ENCODE measurements around the gene GRID1.

Gene GRID1

DNA sequence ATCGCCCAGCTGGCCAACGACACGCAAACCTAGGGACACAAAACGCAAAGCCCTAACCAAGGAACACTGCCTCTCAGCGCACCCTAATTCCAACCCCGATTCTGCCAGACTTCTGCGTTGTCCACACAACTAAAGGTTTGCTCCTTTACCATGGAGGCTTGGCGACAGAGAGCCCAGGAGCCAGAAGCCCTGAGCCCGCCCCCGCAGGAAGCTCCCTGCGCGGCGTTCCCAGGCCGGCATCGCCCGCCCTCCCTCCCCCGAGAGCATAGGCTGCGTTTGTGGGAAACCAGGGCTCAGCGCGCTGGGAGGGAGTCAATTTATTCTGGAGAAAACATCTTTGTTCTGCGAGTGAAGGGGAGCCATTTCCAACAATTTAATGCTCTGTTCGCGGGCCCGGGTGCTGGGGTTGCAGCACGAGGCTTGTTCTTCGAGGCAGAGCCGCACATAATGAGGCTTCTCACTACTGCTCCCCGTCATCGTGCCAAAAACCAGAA is 103.9 kb downstream of the GRID1 start:
- Mint-ChIP-seq H3K27ac (no peak overlapping the region), H3K4me3 (no peak overlapping the region), H3K36me3 (no peaks in the 10 kb centered on the region), H3K4me1 (no peaks in the 10 kb centered on the region), H3K27me3 (peaks cover 40% of the 10 kb centered on the region), H3K9me3 (no peaks in the 10 kb centered on the region)
- ATAC-seq = no peak

DNA sequence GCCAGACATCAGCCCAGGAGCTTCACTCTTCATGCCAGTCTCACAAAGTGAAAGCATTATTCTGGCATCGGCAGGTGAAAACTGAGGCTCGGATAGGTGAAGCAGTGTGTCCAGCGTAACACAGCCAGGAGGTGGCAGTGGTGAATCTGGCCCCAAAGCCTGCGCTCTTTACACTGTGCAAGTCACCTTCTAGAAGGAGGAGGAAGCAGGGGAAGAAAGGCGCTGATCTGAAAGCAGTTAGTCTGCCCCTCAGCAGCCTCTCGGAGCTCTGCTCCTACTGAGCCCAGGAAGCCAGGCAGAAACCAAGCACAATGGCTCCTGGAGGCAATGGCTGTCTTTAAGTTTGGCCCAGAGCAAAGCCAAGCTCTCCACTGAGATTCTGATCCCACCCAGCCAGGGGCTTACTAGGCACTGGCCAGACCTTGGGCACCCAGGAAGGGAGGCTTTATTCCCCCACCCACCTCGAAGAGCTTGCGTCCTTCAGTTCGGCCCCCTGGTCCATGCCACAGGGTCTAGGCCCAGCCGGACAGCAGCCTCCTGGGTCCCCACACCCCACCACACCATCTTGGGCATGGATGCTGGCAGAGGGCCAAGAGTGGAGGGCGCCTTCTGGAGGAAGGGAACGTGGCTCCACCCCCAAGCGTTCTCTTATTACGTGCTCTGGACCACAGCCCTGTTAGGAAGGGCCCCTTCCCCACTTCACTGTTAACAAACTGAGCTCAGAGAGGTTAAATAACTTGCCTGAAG is 104.5 kb downstream of the GRID1 start:
- ATAC-seq = peak; percentile 66
- no peak overlapping the region for H3K4me3 Mint-ChIP-seq
- H3K36me3 Mint-ChIP-seq = no peaks in the 10 kb centered on the region
- H3K9me3 Mint-ChIP-seq = no peaks in the 10 kb centered on the region
- H3K27me3 Mint-ChIP-seq = peaks cover 34% of the 10 kb centered on the region
- no peak overlapping the region for H3K27ac Mint-ChIP-seq
- H3K4me1 Mint-ChIP-seq = no peaks in the 10 kb centered on the region

DNA sequence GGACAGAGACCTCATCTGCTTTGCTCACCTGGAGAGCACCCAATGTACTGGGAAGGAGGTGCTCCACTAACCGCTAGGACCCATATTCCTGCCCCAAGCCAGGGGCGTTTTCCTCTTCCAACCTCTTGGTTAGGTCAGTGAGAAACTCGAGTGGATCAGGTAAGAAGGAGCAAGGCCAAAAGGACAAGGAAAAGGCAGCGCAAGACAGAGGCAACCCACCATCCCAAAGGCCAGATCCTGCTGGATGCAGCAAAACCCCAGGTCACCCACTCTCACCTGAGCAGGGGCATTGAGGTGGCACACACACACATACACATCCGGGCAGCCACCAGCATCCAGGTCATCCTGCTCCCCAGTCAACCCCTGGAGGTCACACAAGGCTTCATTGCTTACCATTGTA is 105.1 kb downstream of the GRID1 start:
- Mint-ChIP-seq H3K9me3 (no peaks in the 10 kb centered on the region), H3K27ac (no peak overlapping the region), H3K36me3 (no peaks in the 10 kb centered on the region), H3K4me1 (no peaks in the 10 kb centered on the region), H3K4me3 (no peak overlapping the region), H3K27me3 (peaks cover 32% of the 10 kb centered on the region)
- ATAC-seq = no peak

DNA sequence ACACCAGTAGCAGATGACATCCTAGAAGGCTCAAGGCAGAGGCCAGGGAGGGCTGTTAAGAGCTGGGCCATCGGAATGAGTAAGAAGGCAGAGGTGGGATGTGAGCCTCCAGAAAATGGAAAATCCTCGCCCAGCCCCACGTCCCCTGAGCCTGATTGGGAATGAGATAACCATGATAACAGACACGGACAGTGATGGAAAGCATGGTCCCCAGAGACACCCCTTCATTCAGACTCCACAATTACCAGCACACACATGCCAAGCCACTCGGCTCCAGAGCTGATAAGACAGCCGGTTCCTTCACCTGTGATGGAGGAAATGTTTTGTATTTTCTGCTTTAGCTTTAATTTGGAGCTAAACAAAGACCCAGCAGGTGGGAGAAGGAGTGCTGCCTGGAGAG is 106.0 kb downstream of the GRID1 start:
- H3K4me3 Mint-ChIP-seq = no peak overlapping the region
- ATAC-seq = no peak
- H3K4me1 Mint-ChIP-seq = no peaks in the 10 kb centered on the region
- H3K9me3 Mint-ChIP-seq = no peaks in the 10 kb centered on the region
- no peaks in the 10 kb centered on the region for H3K36me3 Mint-ChIP-seq
- no peak overlapping the region for H3K27ac Mint-ChIP-seq
- peaks cover 32% of the 10 kb centered on the region for H3K27me3 Mint-ChIP-seq

DNA sequence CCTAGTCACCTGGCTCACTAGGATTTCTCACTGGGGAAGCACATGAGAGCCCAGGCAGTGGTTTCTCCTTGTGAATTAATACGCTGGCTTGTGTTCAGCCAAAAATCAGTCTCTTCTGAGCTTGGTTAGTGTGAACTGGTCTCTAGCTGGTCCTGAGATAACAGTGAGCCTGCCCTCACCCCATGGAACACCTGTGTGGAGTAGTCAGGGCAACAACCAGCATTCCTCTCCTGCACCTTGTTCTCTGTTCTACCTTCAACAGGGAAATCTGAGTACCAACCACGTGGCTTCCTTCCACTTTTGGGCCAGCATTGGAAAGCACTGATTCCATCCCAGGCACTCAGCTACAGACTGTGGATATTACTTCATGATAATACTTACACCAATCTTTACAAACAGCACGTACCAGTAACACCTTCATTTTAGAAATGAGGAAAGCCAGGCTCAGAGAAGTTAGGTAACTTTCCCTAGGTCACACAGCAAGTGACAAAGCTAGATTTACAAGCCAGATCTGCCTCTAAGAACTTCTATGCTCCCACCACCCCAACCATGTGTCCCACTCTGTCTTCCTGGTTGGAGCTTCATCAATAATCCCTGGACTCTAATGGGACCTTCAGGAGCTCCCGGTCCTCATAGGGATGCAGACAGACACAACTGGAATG is 106.6 kb downstream of the GRID1 start:
- no peaks in the 10 kb centered on the region for H3K4me1 Mint-ChIP-seq
- H3K27ac Mint-ChIP-seq = no peak overlapping the region
- peaks cover 30% of the 10 kb centered on the region for H3K27me3 Mint-ChIP-seq
- no peak for ATAC-seq
- H3K9me3 Mint-ChIP-seq = no peaks in the 10 kb centered on the region
- H3K36me3 Mint-ChIP-seq = no peaks in the 10 kb centered on the region
- H3K4me3 Mint-ChIP-seq = no peak overlapping the region

DNA sequence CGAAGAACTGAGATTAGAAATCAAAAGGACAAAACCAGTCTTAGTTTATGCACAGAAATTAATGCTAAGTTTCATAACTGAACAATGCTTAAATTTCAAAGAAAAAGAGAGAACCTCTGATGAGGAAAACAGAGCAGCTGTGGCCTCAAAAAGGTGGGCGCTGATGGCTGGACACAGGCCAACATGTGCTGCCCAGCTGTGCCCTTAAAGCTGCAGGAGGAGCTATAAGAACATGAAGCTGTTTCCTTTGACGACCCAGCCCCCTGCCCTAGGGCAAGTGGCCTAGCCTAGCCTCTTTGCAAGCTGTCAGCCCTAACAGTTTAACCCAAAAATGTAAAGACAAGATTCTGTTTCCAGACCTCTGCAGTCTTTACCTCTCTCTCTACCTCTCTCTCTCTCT is 107.7 kb downstream of the GRID1 start:
- H3K27me3 Mint-ChIP-seq = peaks cover 21% of the 10 kb centered on the region
- ATAC-seq = no peak
- H3K9me3 Mint-ChIP-seq = no peaks in the 10 kb centered on the region
- H3K4me3 Mint-ChIP-seq = no peak overlapping the region
- H3K27ac Mint-ChIP-seq = no peak overlapping the region
- no peaks in the 10 kb centered on the region for H3K36me3 Mint-ChIP-seq
- H3K4me1 Mint-ChIP-seq = no peaks in the 10 kb centered on the region

DNA sequence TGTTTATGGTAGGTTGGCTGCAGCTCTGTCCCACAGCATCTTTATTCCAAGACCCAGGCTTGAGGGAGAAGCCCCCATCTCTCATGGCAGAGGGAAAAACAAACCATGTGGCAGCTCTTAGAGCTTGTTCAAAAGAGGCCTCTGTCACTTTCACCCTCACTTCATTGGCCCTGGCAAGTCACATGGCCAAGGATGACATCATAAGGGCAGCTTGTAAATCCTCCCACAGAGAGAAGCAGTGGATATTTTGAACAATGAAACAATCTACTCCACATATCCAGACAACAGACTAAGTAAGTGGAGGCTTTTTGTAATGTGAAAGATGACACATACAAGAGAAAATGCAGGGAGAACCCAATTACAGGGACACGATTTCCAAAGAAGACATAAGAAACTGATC is 108.1 kb downstream of the GRID1 start:
- no peaks in the 10 kb centered on the region for H3K9me3 Mint-ChIP-seq
- H3K4me1 Mint-ChIP-seq = no peaks in the 10 kb centered on the region
- ATAC-seq = no peak
- no peak overlapping the region for H3K4me3 Mint-ChIP-seq
- H3K36me3 Mint-ChIP-seq = no peaks in the 10 kb centered on the region
- H3K27ac Mint-ChIP-seq = no peak overlapping the region
- H3K27me3 Mint-ChIP-seq = peaks cover 23% of the 10 kb centered on the region

DNA sequence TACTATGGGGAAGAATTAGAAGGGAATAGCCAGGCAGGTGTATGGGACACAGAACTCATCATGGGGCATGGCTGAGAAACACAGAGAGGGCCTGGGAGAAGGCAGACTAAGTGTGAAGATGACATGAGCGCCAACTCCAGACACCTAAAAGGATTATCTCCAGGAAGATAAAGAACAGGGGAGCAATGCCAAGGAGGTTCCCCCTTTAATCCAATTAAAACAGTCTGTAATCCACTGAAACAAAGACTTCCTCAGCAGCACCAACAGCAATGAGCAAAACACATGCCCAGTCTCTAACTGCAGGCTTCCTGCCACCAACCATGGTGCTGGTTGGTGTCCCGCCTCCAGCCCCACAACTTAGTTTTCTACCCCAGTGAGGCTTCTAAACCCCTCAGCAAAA is 108.9 kb downstream of the GRID1 start:
- Mint-ChIP-seq H3K27ac (no peak overlapping the region), H3K4me1 (no peaks in the 10 kb centered on the region), H3K27me3 (peaks cover 26% of the 10 kb centered on the region), H3K36me3 (no peaks in the 10 kb centered on the region), H3K9me3 (no peaks in the 10 kb centered on the region), H3K4me3 (no peak overlapping the region)
- ATAC-seq = no peak

DNA sequence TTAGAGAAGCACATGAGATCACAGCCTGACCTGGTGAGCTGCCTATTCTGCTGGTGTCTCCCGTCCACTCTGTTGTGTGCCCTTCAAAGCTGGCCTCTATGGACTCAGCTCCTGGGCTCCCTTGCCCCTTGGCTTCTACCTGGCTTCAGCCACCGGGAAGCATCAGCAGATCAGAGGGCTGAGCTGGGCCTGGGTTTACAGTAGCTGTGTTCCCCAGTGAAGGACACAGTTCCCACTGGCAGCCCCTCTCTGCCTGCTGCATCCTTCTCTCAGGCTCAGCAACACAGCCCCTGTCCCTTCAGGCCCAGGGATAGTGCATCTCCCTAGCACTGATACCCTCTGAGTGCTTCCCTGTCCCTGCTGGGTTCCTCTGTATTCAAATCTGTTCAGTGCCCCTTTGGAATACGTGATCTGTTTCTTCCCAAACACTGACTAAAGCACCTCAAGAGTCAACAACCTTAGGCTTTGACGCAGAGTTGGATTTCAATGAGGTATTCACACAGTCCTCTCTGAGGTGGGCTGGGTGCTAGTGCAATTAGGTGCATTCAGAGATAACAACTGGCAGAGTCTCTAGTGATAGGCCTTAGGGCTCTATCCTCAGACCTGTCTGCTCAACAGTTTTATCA is 109.8 kb downstream of the GRID1 start:
- no peak overlapping the region for H3K27ac Mint-ChIP-seq
- no peaks in the 10 kb centered on the region for H3K9me3 Mint-ChIP-seq
- no peak for ATAC-seq
- no peak overlapping the region for H3K4me3 Mint-ChIP-seq
- no peaks in the 10 kb centered on the region for H3K4me1 Mint-ChIP-seq
- H3K36me3 Mint-ChIP-seq = no peaks in the 10 kb centered on the region
- peaks cover 26% of the 10 kb centered on the region for H3K27me3 Mint-ChIP-seq

DNA sequence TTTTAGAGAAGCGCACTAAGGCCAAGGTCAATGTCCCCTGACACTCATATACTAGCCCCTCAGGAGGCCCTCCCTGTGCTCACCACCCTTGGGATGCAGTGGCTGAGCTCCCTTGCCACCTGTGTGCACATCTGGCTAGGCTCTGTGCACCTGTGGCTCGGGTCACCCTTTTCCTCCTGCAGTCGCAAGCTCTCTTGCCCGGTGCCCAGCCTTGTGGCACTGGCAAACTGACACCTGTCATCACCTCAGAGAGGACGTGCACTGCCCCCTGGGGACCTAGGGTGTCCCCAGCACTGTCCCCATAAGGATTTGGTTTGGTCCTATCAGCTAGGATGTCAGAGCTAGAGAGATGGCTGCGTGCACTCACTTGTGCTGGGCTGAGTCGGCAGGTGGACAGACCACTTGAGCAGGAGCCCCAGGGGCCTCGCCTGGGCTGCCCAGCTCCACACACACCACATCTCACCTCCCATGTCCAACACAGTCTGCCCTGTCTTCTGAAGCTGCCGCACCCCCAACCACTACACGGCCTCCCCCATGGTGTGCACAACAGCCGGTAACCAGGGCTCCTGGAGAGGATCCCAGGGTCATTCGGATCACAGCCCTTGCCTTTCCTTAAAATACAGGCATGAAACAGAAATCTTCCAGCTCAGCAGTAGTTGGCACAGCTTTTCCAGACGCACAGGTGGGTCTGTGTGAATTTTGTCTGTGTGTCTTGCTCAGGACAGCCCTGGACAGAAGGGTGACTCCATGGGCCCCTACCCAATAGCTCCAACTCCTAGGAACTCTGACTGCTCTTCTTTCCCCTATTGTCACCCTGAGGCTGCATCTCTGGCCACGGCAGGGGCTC is 111.0 kb downstream of the GRID1 start:
- H3K36me3 Mint-ChIP-seq = no peaks in the 10 kb centered on the region
- peak; percentile 4 for ATAC-seq
- no peak overlapping the region for H3K27ac Mint-ChIP-seq
- H3K27me3 Mint-ChIP-seq = peaks cover 26% of the 10 kb centered on the region
- H3K9me3 Mint-ChIP-seq = peaks cover 2% of the 10 kb centered on the region
- H3K4me3 Mint-ChIP-seq = no peak overlapping the region
- H3K4me1 Mint-ChIP-seq = no peaks in the 10 kb centered on the region

DNA sequence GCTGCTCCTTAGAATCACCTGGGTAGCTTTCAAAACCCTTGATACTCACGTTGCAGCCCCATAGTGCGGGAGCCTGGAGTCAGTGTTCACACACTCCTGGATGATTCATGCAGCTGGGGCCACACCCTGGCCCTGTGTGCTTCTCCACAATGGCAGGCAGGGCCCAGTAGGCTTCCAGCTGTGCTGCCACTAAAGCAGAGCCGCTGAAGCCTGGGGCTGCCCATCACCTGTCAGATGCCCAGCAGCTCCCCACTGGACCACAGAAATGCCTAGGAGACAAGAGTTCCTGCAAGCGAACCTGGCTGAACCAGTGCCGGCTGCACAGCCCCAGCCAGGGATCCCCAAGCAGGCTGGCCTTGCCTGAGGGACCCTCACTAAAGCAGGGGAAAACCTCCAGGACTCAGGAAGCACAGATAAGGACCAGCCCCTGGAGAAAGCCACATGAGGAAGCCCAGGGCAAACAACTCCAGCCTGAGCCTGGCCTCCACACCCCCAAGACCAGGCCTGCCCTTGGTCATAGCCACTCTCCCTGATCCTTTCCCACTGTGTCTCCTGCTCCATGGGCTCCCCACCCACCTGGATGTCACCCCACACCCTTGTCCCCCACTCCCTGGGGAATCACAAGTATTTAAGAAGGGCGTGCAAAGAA is 111.9 kb downstream of the GRID1 start:
- ATAC-seq = no peak
- peaks cover 7% of the 10 kb centered on the region for H3K9me3 Mint-ChIP-seq
- no peak overlapping the region for H3K4me3 Mint-ChIP-seq
- H3K4me1 Mint-ChIP-seq = no peaks in the 10 kb centered on the region
- no peak overlapping the region for H3K27ac Mint-ChIP-seq
- H3K36me3 Mint-ChIP-seq = no peaks in the 10 kb centered on the region
- peaks cover 26% of the 10 kb centered on the region for H3K27me3 Mint-ChIP-seq

DNA sequence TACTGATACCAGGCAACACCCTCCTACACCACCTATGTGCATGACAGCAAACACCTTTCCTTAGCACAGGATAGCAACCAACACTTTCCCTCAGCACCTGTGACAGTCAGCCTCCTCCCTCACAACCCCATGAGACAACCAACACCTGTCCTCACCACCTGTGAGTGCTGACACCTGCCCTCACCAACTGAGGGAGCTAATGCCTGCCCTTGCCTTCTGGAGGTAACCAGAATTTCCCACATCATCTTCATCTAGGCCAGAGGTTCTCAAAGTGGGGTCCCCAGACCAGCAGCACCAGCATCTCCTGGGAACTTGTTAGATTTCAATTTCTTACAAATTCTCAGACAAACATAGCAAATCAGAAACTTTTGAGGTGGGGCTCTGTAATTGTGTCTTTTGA is 112.5 kb downstream of the GRID1 start:
- no peaks in the 10 kb centered on the region for H3K4me1 Mint-ChIP-seq
- H3K27ac Mint-ChIP-seq = no peak overlapping the region
- H3K27me3 Mint-ChIP-seq = peaks cover 26% of the 10 kb centered on the region
- H3K36me3 Mint-ChIP-seq = no peaks in the 10 kb centered on the region
- ATAC-seq = no peak
- H3K9me3 Mint-ChIP-seq = peaks cover 9% of the 10 kb centered on the region
- no peak overlapping the region for H3K4me3 Mint-ChIP-seq

DNA sequence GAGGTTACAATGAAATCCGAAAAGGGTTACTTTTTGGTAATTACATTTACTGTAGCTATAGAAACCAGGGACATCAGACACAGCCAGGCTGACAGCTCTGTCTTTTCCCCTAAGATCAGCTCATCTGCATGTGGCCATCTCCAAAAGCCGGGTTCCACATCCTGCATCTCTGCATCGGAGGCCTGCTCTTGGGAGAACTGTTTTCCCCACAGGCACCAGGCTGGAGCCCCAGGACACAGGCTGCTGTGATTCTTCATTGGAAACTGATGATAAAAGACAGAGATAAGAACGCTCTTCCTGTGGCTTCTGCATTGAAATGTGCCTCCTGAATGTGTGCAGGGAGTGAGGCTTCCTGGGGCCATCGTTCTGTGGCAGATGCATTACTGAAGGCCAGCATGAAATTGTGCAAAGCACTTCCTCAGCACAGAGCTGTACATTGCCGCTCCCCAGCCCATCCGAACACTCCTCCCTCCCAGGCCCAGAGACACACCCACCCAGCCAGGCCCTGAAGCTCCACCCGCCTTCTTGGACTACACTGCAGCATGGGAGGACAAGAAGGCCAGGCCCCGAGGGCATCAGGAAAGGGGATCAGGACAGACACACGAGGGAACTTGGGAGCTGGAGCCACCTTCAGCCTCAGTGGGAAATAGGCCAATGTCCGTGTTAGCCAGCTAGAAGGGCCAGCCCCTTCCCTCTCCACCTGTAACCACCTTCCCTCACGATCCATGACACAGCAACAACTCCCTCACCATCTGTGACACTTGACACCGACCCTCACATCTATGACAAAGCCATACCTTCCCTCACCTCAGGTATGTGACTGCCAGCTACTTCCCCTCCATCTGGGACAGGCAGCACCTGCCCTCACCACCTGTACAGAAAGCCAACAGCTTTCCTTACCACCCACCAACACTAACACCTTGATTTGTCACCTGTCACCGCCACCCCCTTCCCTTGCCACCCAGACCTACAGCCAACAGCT is 113.2 kb downstream of the GRID1 start:
- Mint-ChIP-seq H3K36me3 (no peaks in the 10 kb centered on the region), H3K27me3 (peaks cover 26% of the 10 kb centered on the region), H3K27ac (no peak overlapping the region), H3K4me1 (no peaks in the 10 kb centered on the region), H3K9me3 (peaks cover 9% of the 10 kb centered on the region), H3K4me3 (no peak overlapping the region)
- no peak for ATAC-seq

DNA sequence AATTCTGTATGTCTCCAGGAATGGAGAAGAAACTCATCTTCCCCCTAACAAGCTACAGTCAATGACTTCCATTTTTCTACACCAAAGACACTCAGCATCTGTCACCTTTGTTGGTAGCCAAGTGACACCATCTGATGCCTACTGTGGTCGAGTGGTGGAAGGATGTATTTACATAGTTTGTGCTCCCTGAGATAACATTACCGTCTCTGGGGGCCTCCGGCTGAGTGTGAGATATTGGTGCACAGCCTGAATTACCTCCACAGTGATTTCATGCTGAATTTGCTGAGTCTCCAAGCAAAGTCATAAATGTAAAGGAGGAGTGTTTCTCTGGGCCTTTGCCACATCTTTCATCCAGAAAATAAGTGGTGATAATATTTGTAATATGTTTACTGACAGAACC is 114.0 kb downstream of the GRID1 start:
- ATAC-seq = no peak
- Mint-ChIP-seq H3K27ac (no peak overlapping the region), H3K36me3 (no peaks in the 10 kb centered on the region), H3K27me3 (peaks cover 27% of the 10 kb centered on the region), H3K4me3 (no peak overlapping the region), H3K4me1 (no peaks in the 10 kb centered on the region), H3K9me3 (peaks cover 9% of the 10 kb centered on the region)
